NCI-H2171 (cell line): ENCODE measurements around the gene RPL39.
"Not testable (repeated sequence)": the region's sequence is repeated elsewhere in the genome, so short reads cannot be mapped to it uniquely, and the experiment has no call there.

Experiments
- DNase-seq: peaks from one replicate; lab custom pipeline; 2025; lab: John Stamatoyannopoulos, UW

Gene RPL39

GRCh38 chrX:119791437-119792231, at the start of gene RPL39:
Gene RPL39 (minus strand): TSS chrX:119791630. CDS start chrX:119791576, 54 bp downstream.
- DNase-seq = peak; percentile 79

- no peak for DNase-seq
Measured at GRCh38 chrX:119833905-119834304, 42.5 kb upstream of the RPL39 start.

- DNase-seq = no peak
Measured at GRCh38 chrX:119828446-119828845, 37.0 kb upstream of the RPL39 start.

GRCh38 chrX:119826399-119826959, 35.0 kb upstream of the RPL39 start:
- no peak for DNase-seq

- not testable (repeated sequence) for DNase-seq
Measured at GRCh38 chrX:119824221-119824620, 32.8 kb upstream of the RPL39 start.

- not testable (repeated sequence) for DNase-seq
Measured at GRCh38 chrX:119821703-119822102, 30.3 kb upstream of the RPL39 start.

GRCh38 chrX:119817130-119817690, 25.8 kb upstream of the RPL39 start:
- no peak for DNase-seq

- no peak for DNase-seq
Measured at GRCh38 chrX:119816300-119816699, 24.9 kb upstream of the RPL39 start.

- DNase-seq = no peak
Measured at GRCh38 chrX:119809185-119809666, 17.8 kb upstream of the RPL39 start.

GRCh38 chrX:119808461-119808860, 17.0 kb upstream of the RPL39 start:
- not testable (repeated sequence) for DNase-seq

- DNase-seq = no peak
Measured at GRCh38 chrX:119802546-119802945, 11.1 kb upstream of the RPL39 start.

- no peak for DNase-seq
Measured at GRCh38 chrX:119801253-119802221, 10.1 kb upstream of the RPL39 start.

- DNase-seq = no peak
Measured at GRCh38 chrX:119790977-119791436, 423 bp downstream of the RPL39 start.

GRCh38 chrX:119784747-119785446, 6.5 kb downstream of the RPL39 start:
- DNase-seq = no peak

GRCh38 chrX:119783026-119783425, 8.4 kb downstream of the RPL39 start:
- no peak for DNase-seq

GRCh38 chrX:119778829-119779228, 12.6 kb downstream of the RPL39 start:
- no peak for DNase-seq

GRCh38 chrX:119775517-119776238, 15.8 kb downstream of the RPL39 start:
- no peak for DNase-seq

- not testable (repeated sequence) for DNase-seq
Measured at GRCh38 chrX:119769388-119769787, 22.0 kb downstream of the RPL39 start.

GRCh38 chrX:119768436-119768835, 23.0 kb downstream of the RPL39 start:
- DNase-seq = not testable (repeated sequence)

- DNase-seq = no peak
Measured at GRCh38 chrX:119763836-119764387, 27.5 kb downstream of the RPL39 start.
